SK-N-SH (cell line): ENCODE measurements around the gene EPS8L2. TPM values are rescaled to one million over a fixed set of nuclear protein-coding genes. Genes with fewer than 3 reads are reported as not detected.

Experiments
- CTCF ChIA-PET: fragments of 300-600, 350-600 bp; formaldehyde crosslinking; extraction: SDS; loops from one replicate; lab custom pipeline; 2021; lab: Yijun Ruan, JAX
- POLR2A ChIA-PET: fragments of 350-600 bp; sonication (Branson Sonifier 250); formaldehyde crosslinking; extraction: SDS; loops from one replicate; lab custom pipeline; 2020; ENCODE audit warnings: antibody characterized with exemption, inconsistent platforms; lab: Yijun Ruan, JAX
- DNase-seq: peaks from one replicate; pipeline ENCODE4 v3.0.0; 2012
- H2AFZ ChIP-seq: fragments of 200-600 bp; sonication (generic); 2 replicates; pipeline ENCODE4 v1.8.1; 2016; ENCODE audit warnings: antibody characterized with exemption, mild to moderate bottlenecking, low read depth
- H3F3A ChIP-seq: fragments of 200-600 bp; sonication (generic); replicated peaks from 2 replicates; pipeline ENCODE3; 2016; ENCODE audit warnings: antibody characterized with exemption, mild to moderate bottlenecking; ENCODE audit not compliant: insufficient read depth
- H3K27ac ChIP-seq, 2 experiments: fragments of 200-500 bp in 1 of 2; fragments of 200-600 bp in 1 of 2; sonication (Bioruptor generic) in 1 of 2; sonication (generic), shearing (Covaris generic) in 1 of 2; 2 replicates each; pipeline versions ENCODE4 v1.5.1 to v1.6.1; 2014 to 2016; ENCODE audit warnings: low read depth in 2 of 2, inconsistent platforms in 1 of 2, low read length in 1 of 2, mild to moderate bottlenecking in 1 of 2, mixed read lengths in 1 of 2
- H3K27me3 ChIP-seq: fragments of 200-600 bp; sonication (generic), shearing (Covaris generic); 2 replicates; pipeline ENCODE4 v1.6.1; 2016; ENCODE audit warnings: mixed run types; ENCODE audit not compliant: insufficient read depth
- H3K36me3 ChIP-seq, 2 experiments: fragments of 200-500 bp in 1 of 2; fragments of 200-600 bp in 1 of 2; sonication (Bioruptor generic) in 1 of 2; sonication (generic) in 1 of 2; replicated peaks in 1 of 2; 2 replicates each; pipeline versions ENCODE3 to v1.5.1; 2014 to 2016; ENCODE audit warnings: low read length in 1 of 2, mild to moderate bottlenecking in 1 of 2; ENCODE audit not compliant: insufficient read depth in 2 of 2, control insufficient read depth in 1 of 2
- H3K4me1 ChIP-seq, 2 experiments: fragments of 200-500 bp in 1 of 2; fragments of 200-600 bp in 1 of 2; sonication (Bioruptor generic) in 1 of 2; sonication (generic), shearing (Covaris generic) in 1 of 2; 2 replicates each; pipeline versions ENCODE4 v1.5.1 to v1.6.1; 2014 to 2016; ENCODE audit warnings: low read depth in 1 of 2, low read length in 1 of 2, mixed run types in 1 of 2; ENCODE audit not compliant: insufficient read depth in 2 of 2, control insufficient read depth in 1 of 2
- H3K4me2 ChIP-seq: fragments of 200-600 bp; sonication (generic), shearing (Covaris generic); 2 replicates; pipeline ENCODE4 v1.6.1; 2017; ENCODE audit warnings: mixed run types
- H3K4me3 ChIP-seq, 2 experiments: fragments of 200-500 bp in 1 of 2; fragments of 200-600 bp in 1 of 2; sonication (Bioruptor generic) in 1 of 2; sonication (generic), shearing (Covaris generic) in 1 of 2; 2 replicates each; pipeline versions ENCODE4 v1.5.1 to v1.8.1; 2014 to 2016; ENCODE audit warnings: low read depth in 2 of 2, inconsistent platforms in 1 of 2, low read length in 1 of 2, mild to moderate bottlenecking in 1 of 2, mixed read lengths in 1 of 2, moderate library complexity in 1 of 2
- H3K79me2 ChIP-seq: fragments of 200-600 bp; sonication (generic); 2 replicates; pipeline ENCODE4 v1.8.1; 2017; ENCODE audit warnings: mild to moderate bottlenecking; ENCODE audit not compliant: insufficient read depth
- H3K9ac ChIP-seq: fragments of 200-600 bp; sonication (generic); 2 replicates; pipeline ENCODE4 v1.6.1; 2017; ENCODE audit warnings: mixed run types
- H3K9me2 ChIP-seq: fragments of 200-600 bp; sonication (generic); 2 replicates; pipeline ENCODE4 v1.6.1; 2017; ENCODE audit warnings: mixed run types
- H3K9me3 ChIP-seq: fragments of 200-600 bp; sonication (generic); 2 replicates; pipeline ENCODE4 v1.6.1; 2017; ENCODE audit warnings: mixed run types, mild to moderate bottlenecking, moderate library complexity
- H4K20me1 ChIP-seq: fragments of 200-600 bp; sonication (generic); 2 replicates; pipeline ENCODE4 v1.6.1; 2017; ENCODE audit warnings: mild to moderate bottlenecking, mixed run types; ENCODE audit not compliant: insufficient read depth
- ELF1 ChIP-seq: IDR thresholded peaks from 2 replicates; pipeline ENCODE4 v1.4.0; 2012
- EP300 ChIP-seq, 2 experiments: IDR thresholded peaks; 2 replicates each; pipeline versions ENCODE4 v1.4.0 to v1.6.1; 2012; ENCODE audit warnings: borderline replicate concordance in 1 of 2, low read depth in 1 of 2, low read length in 1 of 2
- EZH2phosphoT487 ChIP-seq: fragments of 200-600 bp; sonication (generic); IDR thresholded peaks from 2 replicates; pipeline ENCODE4 v1.6.1; 2017; ENCODE audit warnings: low read depth, mixed run types, mild to moderate bottlenecking, antibody characterized with exemption, moderate library complexity, borderline replicate concordance
- FOXM1 ChIP-seq: IDR thresholded peaks from 2 replicates; pipeline ENCODE4 v1.4.0; 2012; ENCODE audit warnings: low read depth, mild to moderate bottlenecking
- JUND ChIP-seq: IDR thresholded peaks from 2 replicates; pipeline ENCODE4 v1.4.0; 2012
- MAX ChIP-seq: IDR thresholded peaks from 2 replicates; pipeline ENCODE4 v1.4.0; 2012; ENCODE audit warnings: low read depth
- MEF2A ChIP-seq: IDR thresholded peaks from 2 replicates; pipeline ENCODE4 v1.4.0; 2012; ENCODE audit warnings: low read depth, borderline replicate concordance
- PBX3 ChIP-seq: IDR thresholded peaks from 2 replicates; pipeline ENCODE4; 2012
- POLR2AphosphoS5 ChIP-seq: IDR thresholded peaks from 2 replicates; pipeline ENCODE4 v1.6.1; 2012; ENCODE audit warnings: low read depth, low read length
- RCOR1 ChIP-seq: fragments of 150-350 bp; IDR thresholded peaks from 2 replicates; pipeline ENCODE4 v1.6.1; 2017; ENCODE audit warnings: antibody characterized with exemption, low read length
- RFX5 ChIP-seq: IDR thresholded peaks from 2 replicates; pipeline ENCODE4 v1.6.1; 2012; ENCODE audit warnings: mild to moderate bottlenecking, improper control_type of control experiment, low read length
- TAF1 ChIP-seq: IDR thresholded peaks from 2 replicates; pipeline ENCODE4 v1.6.1; 2012; ENCODE audit warnings: low read depth, mild to moderate bottlenecking, low read length, moderate library complexity, borderline replicate concordance
- TCF12 ChIP-seq: IDR thresholded peaks from 2 replicates; pipeline ENCODE4 v1.4.0; 2012
- YY1 ChIP-seq: IDR thresholded peaks from 2 replicates; pipeline ENCODE4 v1.4.0; 2012; ENCODE audit warnings: low read depth, mild to moderate bottlenecking
- ZBTB33 ChIP-seq: IDR thresholded peaks from 2 replicates; pipeline ENCODE4 v1.4.0; 2012; ENCODE audit warnings: low read depth, borderline replicate concordance
- WGBS: methylation state at CpG from one replicate; pipeline ENCODE4 v1.1.6; 2017; ENCODE audit warnings: low lambda C conversion rate; 5-methylcytosine and 5-hydroxymethylcytosine counted together
- polyA plus RNA-seq, 3 experiments: library from polyadenylated mRNA; depleted of rRNA; stranded (reverse); fragments of >200 nt; gene quantifications; 2 replicates each; pipeline ENCODE4 v1.2.3, GENCODE V29; 2012
- TF ChIP-seq, protein P1 (sequence below): IDR thresholded peaks from 2 replicates; pipeline ENCODE4 v1.6.1; 2012; ENCODE audit warnings: mild to moderate bottlenecking, low read depth, low read length, moderate library complexity

EPS8L2 gene
- polyA plus RNA-seq, 1 of the 3 experiments (the other 2 are of a cell fraction): 0.74 TPM

- ChIA-PET POLR2A (no interaction called here), CTCF (interaction anchor here (1.1 to 1.6 kb wide), 3 partner anchors 13 to 43 kb away, joined by 3 to 10 read pairs (median 5); partner anchors contain the start of gene TALDO1)
- Histone ChIP-seq H3K27me3 (no peaks in the 10 kb centered on the region), H3K4me1 (peaks cover 9 to 11% of the 10 kb centered on the region in 2 experiments; a peak in 2 of 4 replicates), H4K20me1 (peaks cover 38% of the 10 kb centered on the region), H3K4me3 (no peak overlapping the region), H3K9me3 (no peaks in the 10 kb centered on the region), H3K9ac (no peak overlapping the region), H3F3A (no peaks in the 10 kb centered on the region), H3K79me2 (peaks cover 49% of the 10 kb centered on the region), H3K36me3 (peaks cover 3 to 58% of the 10 kb centered on the region in 2 experiments), H3K9me2 (no peaks in the 10 kb centered on the region), H3K4me2 (no peak overlapping the region), H2AFZ (no peak overlapping the region), H3K27ac (no peak overlapping the region)
- 98% methylated on average over 13 of the region's 32 CpGs for WGBS
- DNase-seq: no peak
- TF ChIP-seq TAF1: no peak
- TF ChIP-seq POLR2AphosphoS5: no peak
- TF ChIP-seq TCF12: no peak
- no peak for TF ChIP-seq MAX
- TF ChIP-seq EZH2phosphoT487: no peak
- TF ChIP-seq RFX5: no peak
- TF ChIP-seq JUND: no peak
- no peak for TF ChIP-seq FOXM1
- TF ChIP-seq ELF1: no peak
- TF ChIP-seq EP300 (IDR thresholded peaks at IDR 0.05; ENCODE audit: borderline replicate concordance in 1 of 2, low read depth in 1 of 2, low read length in 1 of 2): no peak
- TF ChIP-seq YY1: no peak
- TF ChIP-seq MEF2A: no peak
- no peak for TF ChIP-seq PBX3
- TF ChIP-seq RCOR1: no peak
- TF ChIP-seq, protein P1, sequence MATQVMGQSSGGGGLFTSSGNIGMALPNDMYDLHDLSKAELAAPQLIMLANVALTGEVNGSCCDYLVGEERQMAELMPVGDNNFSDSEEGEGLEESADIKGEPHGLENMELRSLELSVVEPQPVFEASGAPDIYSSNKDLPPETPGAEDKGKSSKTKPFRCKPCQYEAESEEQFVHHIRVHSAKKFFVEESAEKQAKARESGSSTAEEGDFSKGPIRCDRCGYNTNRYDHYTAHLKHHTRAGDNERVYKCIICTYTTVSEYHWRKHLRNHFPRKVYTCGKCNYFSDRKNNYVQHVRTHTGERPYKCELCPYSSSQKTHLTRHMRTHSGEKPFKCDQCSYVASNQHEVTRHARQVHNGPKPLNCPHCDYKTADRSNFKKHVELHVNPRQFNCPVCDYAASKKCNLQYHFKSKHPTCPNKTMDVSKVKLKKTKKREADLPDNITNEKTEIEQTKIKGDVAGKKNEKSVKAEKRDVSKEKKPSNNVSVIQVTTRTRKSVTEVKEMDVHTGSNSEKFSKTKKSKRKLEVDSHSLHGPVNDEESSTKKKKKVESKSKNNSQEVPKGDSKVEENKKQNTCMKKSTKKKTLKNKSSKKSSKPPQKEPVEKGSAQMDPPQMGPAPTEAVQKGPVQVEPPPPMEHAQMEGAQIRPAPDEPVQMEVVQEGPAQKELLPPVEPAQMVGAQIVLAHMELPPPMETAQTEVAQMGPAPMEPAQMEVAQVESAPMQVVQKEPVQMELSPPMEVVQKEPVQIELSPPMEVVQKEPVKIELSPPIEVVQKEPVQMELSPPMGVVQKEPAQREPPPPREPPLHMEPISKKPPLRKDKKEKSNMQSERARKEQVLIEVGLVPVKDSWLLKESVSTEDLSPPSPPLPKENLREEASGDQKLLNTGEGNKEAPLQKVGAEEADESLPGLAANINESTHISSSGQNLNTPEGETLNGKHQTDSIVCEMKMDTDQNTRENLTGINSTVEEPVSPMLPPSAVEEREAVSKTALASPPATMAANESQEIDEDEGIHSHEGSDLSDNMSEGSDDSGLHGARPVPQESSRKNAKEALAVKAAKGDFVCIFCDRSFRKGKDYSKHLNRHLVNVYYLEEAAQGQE: no peak
- no peak for TF ChIP-seq ZBTB33
Measured at GRCh38 chr11:770642-771616, 64.9 kb downstream of the EPS8L2 start.
